Nucleus accumbens (tissue), 56 donors: ENCODE results near the gene ABCG8.

ENCODE experiments used
- DNase-seq, 56 donors: peaks; one replicate each; lab custom pipeline; 2025; lab: John Stamatoyannopoulos, UW

Gene ABCG8

GRCh38 chr2:43854671-43855070 lies 15.9 kb downstream of the ABCG8 start:
- DNase-seq: no peak

- no peak for DNase-seq
Measured at GRCh38 chr2:43855292-43855691, 16.5 kb downstream of the ABCG8 start.

GRCh38 chr2:43872151-43872550 lies 33.4 kb downstream of the ABCG8 start:
- no peak for DNase-seq

DNA sequence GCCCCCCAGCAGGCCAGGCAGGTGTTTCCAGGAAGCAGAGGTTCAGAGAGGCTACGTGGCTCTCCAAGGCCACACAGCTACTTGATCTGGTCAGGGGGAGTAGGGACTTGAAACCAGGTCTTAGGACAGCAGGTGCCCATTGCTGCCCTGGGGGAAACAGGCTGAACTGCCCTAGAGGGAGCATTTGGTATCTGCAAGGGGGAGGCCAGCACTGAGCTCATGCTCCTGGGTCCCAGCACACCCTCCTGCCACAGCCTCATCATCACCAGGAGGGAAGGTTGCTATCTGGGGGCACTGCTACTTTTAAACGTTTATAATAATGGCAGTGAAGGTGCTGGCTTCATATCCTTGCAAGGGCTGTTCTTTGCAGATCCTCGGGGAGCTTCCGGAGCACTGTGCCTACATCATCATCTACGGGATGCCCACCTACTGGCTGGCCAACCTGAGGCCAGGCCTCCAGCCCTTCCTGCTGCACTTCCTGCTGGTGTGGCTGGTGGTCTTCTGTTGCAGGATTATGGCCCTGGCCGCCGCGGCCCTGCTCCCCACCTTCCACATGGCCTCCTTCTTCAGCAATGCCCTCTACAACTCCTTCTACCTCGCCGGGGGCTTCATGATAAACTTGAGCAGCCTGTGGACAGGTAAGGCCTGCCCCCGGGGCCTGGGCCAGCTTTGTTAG lies 36.1 kb downstream of the ABCG8 start:
- DNase-seq: no peak

DNA sequence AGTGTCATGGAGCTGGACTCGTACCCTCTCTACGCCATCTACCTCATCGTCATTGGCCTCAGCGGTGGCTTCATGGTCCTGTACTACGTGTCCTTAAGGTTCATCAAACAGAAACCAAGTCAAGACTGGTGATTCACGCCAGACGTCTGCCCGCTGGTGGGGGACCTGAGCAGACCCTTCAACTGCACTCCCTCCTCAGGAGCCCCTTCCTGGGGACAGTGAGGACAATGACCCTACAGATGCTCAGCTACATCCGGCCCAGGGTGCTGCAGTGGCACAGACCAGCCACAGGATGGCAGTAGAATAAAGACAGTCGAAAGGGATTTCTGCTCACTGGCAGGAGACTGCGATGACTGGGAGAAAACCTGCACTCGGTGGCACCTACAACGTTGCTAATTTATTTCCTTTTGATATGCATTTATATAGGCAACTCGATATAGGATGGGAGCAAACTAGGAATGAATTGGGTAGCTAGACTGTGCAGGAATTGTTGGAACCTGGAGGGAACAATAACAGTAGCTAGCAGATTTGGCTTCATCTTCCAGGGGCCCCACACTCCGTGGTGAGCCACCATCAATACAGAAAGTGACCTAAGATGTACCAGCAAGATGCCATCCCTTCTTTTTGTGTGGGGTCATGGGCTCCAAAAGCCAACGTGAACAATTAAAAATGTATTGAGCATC lies 39.2 kb downstream of the ABCG8 start:
- DNase-seq: peak in 43 of 56 donors; percentile 7 to 83 (median 44)

GRCh38 chr2:43879261-43879660 lies 40.5 kb downstream of the ABCG8 start:
- no peak for DNase-seq

- DNase-seq: no peak
Measured at GRCh38 chr2:43880471-43880870, 41.7 kb downstream of the ABCG8 start.

GRCh38 chr2:43880952-43881351 lies 42.2 kb downstream of the ABCG8 start:
- DNase-seq: no peak

DNA sequence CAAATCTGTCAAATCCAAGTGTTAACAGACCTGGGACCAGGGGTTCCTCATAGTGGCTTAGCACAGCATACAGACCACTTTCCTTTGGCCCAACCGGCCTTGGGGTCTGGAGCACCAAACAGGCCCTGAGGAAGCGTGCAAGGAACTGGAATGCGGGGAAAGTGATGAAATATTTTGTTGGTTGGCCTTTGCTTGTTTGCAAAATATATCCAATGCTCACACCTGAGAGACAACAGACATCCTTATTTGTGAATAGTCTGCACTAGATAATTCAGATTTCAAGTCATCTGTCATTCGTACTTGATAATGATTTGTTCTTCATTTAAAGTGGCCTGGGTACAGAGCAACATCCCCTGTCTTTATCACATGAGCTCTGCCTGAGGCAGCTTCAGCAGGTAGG lies 43.5 kb downstream of the ABCG8 start:
- DNase-seq: no peak

DNA sequence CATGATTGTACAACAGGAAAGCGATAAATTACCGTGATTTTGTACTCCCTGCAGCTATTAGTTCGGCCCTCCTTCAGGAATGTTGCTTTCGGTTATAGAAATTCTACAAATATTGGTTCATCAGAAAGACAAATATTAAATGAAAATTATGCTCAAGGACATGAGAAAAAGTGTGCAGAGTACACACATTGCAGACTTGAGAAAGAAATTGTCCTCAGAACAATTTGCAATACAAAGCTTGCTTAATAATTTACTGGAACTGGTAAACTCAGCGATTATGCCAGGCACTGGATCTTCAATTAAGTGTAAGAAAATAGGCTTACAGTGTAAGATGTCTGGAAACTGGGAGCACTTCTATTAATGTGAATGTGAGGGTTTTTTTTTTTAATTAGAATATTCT lies 45.9 kb downstream of the ABCG8 start:
- no peak for DNase-seq

- DNase-seq: no peak
Measured at GRCh38 chr2:43885132-43885632, 46.4 kb downstream of the ABCG8 start.

DNA sequence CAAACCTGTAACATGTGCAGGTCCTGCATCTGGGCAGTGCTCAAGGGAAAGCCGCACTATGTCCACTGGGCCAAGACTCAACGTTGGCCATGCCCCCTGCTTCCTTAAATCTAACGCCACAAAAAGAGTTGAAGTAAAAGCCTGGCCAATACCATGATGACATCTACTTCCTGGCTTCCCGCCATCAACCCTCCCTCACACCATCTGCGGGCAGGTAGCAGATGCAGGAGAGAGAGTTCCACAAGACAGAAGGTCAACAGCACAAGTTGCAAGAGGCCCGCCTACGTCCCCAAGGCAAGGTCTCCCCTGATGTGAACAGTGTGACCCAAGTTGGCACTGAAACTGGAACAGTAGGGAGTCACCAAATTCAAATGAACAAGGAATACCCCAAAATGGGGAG lies 48.4 kb downstream of the ABCG8 start:
- DNase-seq: no peak

- no peak for DNase-seq
Measured at GRCh38 chr2:43889416-43889815, 50.6 kb downstream of the ABCG8 start.

GRCh38 chr2:43890855-43891254 lies 52.1 kb downstream of the ABCG8 start:
- DNase-seq: no peak

DNA sequence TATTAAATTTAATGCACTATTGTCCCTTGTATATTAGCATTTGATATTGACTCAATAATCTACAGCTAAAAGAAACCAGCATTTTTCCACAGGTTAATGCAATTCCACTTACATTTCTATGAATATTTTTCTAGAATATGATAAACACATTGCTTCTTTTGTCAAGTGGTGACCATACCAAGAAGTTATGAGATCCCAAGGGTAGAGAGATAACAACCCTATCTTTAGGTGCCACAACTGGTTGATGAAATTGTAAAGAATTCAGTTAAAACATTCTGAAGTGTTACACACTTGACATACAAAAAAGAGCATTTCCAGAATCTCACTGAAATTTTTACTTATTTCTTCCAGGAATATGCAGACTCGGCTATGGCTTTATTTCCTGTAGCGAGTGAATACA lies 56.0 kb downstream of the ABCG8 start:
- no peak for DNase-seq

- DNase-seq: no peak
Measured at GRCh38 chr2:43896906-43897305, 58.1 kb downstream of the ABCG8 start.

GRCh38 chr2:43897492-43897891 lies 58.7 kb downstream of the ABCG8 start:
- DNase-seq: no peak

DNA sequence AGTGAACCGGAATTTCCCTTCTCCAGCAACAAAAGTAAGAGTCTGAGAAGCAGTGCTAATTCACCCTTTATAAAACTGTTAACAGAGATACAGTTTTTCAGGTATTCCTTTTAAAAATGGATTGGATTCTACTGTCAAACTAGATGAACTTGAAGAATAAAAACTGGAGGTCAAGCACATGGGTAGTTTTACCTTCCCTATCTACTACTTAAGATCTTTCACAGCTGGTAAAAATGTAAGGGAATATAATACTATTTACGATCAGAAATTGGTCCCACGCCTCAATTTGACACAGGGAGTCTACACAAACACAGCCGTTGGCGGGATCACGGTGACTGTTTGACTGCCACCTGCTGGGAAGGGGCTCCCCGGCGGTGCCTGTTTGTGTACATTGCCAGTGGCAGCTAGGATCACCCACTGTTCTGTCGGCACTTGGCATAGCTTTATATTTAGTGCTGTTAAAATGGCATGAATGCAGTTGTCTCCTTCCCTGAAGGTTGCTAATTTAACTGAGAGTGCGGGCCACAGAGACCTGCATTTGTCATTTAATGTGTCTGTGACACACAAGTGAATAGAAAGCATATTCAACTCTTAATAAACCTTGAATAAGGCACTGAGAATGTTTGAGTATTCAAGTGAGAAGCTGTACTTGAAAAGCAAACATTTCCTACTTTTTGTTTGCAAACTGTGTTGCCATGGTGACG lies 59.5 kb downstream of the ABCG8 start:
- peak in 17 of 56 donors; percentile 4 to 61 (median 16) for DNase-seq

- DNase-seq: no peak
Measured at GRCh38 chr2:43898838-43899346, 60.1 kb downstream of the ABCG8 start.

GRCh38 chr2:43899589-43899988 lies 60.8 kb downstream of the ABCG8 start:
- DNase-seq: no peak

DNA sequence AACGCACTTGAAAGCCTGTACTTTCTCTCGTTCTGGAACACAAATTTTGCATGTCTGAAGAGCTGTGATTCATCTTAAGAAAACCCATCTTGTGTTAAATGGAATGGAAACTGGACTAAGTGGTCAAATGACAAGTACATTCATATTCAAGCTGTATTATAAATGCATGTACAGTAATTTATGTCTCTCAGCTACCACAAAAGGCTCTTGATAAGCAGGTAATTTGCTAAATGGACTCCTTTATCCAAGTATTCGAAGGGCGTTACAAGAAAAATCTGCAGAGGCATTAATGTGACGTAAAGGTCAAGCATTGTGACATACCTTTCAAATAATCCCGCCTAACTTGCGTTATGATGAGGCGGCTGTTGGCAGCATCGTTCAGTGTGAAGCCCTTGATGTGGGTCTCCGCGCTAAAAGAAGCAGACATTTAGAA lies 66.6 kb downstream of the ABCG8 start:
- DNase-seq: no peak
